ENCODE measurements around the gene GGT6.

DNA sequence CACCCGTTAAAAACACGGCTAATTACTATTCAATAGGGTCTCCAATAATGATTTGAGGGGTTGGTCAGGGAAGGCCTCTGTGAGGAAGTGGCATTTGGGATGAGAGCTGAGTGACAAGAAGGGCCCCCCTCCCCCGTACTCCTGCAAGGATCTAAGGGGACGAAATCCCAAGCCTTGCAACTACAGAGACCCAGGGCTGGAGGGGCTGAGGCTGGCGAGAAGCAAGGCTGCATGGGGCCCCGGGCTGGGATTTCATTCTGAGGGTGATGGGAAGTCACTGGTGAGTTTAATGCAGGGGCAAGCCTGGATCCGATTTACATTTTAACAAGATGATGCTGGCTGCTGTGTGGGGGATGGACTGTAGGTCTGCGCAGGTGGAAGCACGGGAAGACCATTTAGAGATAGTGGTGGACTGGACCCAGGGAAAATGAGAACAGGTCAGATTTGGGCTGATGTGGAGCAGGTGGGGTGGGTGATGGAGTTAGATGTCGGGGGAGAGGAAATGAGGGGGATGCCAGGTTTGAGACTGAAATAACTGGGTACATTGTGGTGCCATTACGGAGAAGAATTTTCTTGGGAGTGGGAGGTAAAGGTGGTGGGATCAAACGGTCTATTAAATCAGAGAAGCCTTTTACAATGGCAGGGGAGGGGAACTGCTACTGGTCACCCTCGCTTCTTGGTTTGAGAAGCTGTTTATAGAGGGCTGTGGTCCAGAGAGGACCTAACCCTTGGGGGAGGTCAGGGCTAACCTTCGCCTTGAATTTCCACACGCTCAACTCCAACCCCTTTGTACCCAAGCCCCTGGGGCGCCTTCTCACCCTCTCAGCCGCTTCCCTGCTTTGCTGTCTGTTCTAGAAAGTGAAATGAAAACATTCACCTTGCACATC lies 4.3 kb downstream of the GGT6 start:
- no peak for TF ChIP-seq CTCF (IDR thresholded peaks at IDR 0.05; ENCODE audit: insufficient read depth, low read depth, low read length)
- TF ChIP-seq EZH2 (IDR thresholded peaks at IDR 0.05; ENCODE audit: insufficient read depth, low read length), result no peak

Measured in astrocyte (in vitro differentiated cells and primary cell).